ENCODE results near the gene RNGTT.

The RNGTT gene

GRCh38 chr6:88599571-88599970 is 363.8 kb downstream of the RNGTT start:
- DNase-seq (ENCODE audit: low read depth in 2 of 2): no peak

DNA sequence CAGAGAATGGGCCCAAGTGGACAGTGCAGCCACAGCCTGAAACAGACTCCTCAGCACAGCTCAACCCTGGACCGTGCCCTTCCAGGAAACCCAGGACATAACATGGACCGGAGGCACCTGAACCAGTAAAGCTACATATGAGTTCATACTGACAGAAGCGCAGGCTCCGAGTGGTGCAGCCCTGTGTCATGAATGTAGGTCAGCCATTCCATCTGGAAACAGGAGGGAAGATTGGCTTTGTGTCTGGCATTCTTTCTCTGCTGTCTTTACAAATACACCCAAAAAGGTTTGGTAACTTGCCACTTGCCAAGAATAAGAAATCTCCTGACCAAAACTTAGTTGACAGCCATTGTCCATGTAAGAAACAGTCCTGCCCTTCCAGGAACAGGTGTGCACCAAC is 366.6 kb downstream of the RNGTT start:
- DNase-seq (ENCODE audit: low read depth in 2 of 2): no peak

DNA sequence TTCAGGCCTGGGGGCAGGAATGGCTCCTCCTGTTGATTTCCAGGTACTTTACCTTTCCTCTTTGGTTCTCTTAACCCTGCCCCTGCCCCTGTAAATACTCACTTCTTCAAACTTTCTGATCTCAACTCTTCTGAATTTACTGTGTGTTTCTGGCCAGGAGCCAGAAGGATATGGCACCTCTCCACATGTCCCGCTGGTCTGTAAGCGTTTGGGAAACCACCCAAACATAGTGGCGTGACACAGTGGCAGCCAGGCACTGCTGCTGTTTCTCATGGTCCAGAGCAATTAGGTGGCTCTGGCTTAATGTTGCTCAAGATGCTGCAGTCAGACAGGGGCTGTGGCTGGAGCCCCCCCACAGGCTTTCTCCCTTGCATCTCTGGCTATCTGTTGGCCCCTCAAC is 374.5 kb downstream of the RNGTT start:
- DNase-seq (ENCODE audit: low read depth in 2 of 2): no peak

DNA sequence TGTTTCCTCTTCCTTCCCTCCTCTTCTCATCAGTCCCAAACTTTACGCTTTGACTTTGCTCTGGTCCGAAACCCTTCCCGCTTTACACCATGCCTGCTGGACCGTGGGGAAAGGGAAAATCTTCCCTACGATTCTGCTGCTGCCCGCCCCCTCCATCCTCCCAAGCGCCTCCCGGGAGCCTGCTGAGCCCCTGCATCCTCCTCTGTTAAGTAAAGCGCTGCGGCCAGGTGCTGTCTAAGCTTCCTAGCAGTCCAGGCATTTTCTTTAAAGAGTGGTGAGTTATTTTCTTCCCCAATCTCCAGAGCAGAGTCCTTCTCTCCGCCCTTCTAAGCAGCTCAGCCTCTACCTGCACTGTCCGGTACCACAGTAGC is 376.3 kb downstream of the RNGTT start:
- DNase-seq (ENCODE audit: low read depth in 2 of 2): no peak

- no peak for DNase-seq (ENCODE audit: low read depth in 2 of 2)
These were observed 376.9 kb downstream of the RNGTT start for GRCh38 chr6:88586371-88587149.

DNA sequence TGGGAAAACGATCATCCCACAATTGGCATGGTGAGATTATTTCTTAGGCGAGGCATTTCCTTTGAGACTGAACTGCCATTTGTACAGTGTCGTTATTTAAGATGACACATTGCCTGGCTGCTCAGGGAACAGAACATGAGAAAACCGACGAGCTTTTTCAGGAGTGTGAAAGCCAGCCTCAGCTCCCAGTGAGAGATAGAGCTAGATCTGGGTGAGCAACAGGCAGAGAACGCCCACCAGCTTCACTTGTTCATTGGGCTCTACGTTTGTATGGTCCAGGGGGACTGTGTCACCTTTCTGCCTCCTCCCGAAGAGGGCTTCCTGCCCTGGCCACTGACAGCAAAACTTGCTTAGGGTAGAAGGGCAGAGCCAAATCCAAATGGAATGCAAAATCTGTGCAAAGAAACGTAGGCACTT is 378.1 kb downstream of the RNGTT start:
- DNase-seq (ENCODE audit: low read depth in 2 of 2): no peak

DNA sequence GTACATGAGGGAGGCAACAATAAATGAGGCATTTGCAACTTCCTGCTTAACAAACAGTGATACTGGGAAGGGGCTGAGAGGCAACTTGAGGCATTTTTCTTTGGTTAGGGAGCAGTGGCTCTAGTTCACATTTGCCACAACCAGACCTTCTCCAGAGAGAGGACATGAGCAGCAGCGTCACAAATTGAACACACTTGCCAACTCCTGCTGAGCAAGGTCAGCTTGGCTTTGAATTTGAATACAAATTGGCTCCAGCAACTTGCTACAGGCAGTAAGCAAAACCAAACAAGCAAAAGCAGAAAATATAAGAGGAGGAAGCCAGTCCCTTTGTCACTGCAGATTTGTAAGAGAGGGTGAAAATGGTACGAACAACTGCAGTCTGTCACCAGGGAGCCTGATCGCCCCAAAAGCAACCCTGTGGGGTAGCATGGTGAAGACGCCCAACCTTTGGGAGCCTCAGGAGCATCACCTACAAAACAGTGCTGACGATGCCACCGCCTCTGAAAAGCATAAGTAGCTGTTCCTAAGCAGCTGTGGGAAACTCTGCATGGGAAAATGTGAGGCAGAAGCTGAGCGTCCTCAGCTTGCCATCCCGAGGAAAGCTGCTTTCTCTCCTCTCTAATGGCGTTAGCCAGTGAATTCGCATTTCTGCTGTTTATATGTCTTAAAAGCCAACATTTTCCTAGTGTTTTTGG is 378.7 kb downstream of the RNGTT start:
- no peak for DNase-seq (ENCODE audit: low read depth in 2 of 2)

DNA sequence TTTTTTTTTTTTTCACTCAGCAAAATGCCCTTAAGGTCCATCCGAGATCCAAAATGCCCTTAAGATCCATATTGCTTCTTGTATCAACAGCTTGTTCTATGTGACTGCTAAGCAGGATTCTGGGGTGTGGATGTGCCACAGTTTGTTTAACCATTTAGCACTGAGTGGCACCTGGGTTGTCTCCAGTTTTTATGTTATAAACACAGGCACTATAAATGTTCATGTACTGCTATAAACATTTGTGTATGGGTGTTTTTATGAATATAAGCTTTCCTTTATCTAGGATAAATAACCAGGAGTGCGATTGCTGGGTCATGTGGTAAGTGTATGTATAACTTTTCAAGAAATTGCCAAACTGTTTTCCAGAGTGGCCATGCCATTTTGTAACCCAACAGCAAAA is 386.0 kb downstream of the RNGTT start:
- no peak for DNase-seq (ENCODE audit: low read depth in 2 of 2)

DNA sequence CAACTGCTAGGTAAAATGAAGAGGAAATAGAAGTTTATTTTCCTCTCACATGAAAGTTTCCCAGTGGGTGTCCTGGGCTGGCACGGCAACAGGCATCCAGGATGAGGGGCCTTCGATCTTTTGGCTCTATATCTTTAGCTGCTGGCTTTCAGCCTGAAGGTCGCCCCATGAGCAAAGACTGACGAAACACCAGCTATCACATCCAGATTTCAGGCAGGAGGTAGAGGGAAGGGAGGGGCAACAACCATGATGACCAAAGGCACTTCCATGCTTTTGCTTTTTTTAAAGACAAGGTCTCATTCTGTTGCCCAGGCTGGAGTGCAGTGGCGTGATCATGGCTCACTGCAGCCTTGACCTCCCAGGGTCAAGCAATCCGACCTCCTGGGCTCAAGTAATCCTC is 387.9 kb downstream of the RNGTT start:
- DNase-seq (ENCODE audit: low read depth in 2 of 2): no peak

- DNase-seq (ENCODE audit: low read depth in 2 of 2): no peak
These were observed 388.8 kb downstream of the RNGTT start for GRCh38 chr6:88574651-88575050.

DNA sequence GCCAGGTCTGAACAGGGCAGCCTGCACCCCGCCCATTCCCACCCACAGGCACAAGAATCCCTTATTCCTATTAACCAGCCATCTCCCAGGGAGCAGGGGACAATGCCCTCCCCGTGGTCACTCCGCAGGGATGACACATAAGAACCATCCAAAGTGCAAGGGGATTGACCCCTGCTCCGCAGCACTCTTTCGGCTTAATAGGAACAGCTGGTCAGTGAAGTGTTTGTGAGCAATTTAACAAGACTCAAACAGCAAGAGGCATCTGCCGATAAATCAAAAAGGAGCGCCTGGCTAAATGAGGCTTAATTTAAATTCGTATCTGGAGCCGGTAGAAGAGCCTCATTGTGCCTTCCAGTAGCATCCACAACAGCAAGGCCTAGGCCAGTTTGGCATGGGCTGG is 389.4 kb downstream of the RNGTT start:
- DNase-seq (ENCODE audit: low read depth in 2 of 2): no peak

DNA sequence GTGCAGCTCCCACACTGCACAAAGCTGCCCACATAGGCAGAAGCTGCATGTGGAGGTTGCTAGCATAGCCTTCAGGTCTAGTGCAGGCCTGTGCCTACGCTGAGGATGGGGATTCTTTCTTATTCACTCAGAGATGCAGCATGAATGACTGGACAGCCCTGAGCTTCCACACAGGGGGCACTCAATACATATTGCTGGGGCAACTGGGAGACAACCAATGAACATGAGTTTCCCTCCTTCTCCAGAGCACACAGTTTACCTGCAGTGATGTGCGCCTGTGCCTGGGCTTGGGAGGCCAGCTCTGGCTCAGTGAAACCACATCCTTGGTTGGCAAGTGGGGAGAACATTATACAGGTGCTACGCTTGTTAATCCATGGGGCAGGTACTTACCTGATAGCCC is 389.9 kb downstream of the RNGTT start:
- DNase-seq (ENCODE audit: low read depth in 2 of 2): no peak

DNA sequence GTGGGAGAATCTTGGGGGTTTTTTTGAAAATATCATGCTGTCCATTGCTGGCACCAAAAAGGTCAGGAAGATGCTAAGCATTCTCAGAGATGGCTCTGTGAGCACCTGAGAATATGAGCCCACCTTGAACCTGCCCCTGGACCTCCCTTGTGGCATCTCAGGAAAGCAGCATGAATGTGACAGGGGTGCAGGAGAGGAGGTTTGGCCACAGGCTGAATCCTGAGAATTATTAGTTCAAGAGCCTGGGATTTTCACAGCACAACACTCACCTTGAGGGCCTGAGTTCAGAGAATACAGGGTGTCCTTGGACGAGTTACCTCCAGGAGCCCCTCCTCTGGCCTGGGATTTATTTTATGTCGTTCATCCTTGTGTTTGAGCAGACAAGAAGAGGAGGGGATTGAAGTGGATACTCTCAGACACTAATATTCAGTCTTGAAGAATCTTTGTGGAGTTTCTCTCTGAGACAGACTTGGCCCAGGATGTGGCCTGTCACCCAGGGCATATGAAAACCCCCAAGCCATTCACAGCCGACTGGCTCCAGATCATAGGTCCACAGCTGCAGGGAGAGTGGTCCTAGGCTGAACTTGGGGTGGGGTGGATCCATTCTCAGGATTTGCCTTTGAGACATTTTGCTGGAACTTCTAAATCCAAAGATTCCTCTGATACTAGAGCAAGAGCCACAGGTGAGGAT is 390.8 kb downstream of the RNGTT start:
- DNase-seq (ENCODE audit: low read depth in 2 of 2): no peak

DNA sequence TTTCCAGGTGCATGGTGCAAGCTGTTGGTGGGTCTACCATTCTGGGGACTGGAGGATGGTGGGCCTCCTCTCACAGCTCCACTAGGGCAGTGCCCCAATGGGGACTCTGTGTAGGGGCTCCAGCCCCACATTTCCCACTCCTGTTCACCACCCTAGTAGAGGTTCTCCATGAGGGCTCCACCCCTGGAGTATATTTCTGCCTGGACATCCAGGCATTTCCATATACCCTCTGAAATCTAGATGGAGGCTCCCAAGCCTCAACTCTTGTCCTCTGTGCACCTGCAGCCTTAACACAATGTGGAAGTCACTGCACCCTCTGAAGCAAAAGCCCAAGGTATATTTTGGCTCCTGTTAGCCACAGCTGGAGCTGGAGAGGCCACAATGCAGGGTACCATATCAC is 393.5 kb downstream of the RNGTT start:
- DNase-seq (ENCODE audit: low read depth in 2 of 2): no peak

DNA sequence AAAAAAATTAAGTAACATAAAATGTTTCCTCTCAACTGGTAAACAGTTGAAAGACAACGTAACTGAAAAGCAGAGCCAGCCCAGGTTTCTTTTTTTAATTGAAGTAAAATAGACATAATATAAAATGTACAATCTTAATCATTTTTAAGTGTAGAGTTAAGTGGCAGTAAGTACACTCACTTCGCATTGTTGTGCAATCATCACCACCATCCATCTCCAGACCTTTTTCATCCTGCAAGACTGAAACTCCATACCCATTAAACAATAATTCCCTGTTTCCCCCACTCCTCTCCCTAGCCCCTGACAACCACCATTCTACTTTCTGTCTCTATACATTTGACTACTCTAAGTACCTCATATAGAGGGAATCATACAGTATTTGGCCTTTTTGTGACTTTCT is 395.7 kb downstream of the RNGTT start:
- no peak for DNase-seq (ENCODE audit: low read depth in 2 of 2)

DNA sequence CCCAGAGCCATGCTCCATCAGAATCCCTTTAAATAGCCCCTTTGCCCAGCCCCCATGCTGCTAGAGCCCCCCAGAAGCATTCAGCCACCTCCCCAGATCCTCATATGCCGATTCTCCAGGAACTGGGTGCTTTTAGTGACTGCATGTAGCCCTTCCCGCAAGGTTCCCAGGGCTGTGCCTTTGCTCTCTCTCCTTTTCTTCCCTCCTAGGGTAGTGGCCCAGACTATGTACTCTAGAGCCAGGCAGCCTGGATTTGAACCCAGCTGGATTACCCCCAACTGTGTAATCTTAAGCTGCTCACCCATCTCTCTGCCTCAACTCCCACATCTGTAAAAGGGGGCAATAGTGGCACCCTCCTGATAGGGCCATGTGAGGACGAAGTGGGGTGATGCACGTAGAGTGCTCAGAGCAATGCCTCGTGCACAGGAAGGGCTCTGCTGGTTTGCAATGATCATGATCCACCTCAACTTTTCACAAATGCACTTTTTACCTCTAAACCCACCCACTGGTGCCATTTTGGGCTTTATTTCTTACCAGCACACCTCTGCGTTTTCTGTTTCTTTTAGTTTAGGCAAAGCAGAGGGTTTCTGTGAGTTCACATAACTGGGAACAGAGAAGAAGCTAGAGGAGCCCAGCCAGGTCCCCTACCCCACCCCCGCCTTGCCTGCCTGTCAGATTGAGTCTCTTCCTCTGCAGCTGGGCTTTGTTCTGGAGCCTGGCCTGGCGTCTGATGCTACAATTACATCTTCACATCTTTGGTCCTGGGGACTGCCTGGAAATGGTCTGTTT is 396.5 kb downstream of the RNGTT start:
- no peak for DNase-seq (ENCODE audit: low read depth in 2 of 2)

- DNase-seq (ENCODE audit: low read depth in 2 of 2): no peak
These were observed 397.6 kb downstream of the RNGTT start for GRCh38 chr6:88565836-88566235.

DNA sequence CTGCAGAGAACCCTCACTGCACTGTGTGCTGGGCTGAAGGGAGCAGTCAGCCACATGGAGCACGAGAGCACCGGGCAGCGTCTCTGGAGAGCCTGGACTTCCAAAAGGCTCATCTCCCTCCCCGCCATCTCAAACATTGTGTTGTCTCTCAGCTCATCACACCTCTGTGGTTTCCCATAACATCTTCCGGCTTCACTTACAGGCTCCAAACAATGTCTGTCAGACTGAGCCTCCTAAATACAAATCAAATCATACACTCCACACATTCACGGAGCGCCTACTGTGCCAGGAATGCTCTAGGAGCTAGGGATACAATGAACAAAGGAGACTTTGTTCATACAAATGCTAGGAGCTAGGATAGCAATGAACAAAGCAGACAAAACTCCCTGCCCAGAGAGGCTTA is 398.0 kb downstream of the RNGTT start:
- DNase-seq (ENCODE audit: low read depth in 2 of 2): no peak

GRCh38 chr6:88563277-88563625 is 400.2 kb downstream of the RNGTT start:
- DNase-seq (ENCODE audit: low read depth in 2 of 2): no peak

GRCh38 chr6:88562353-88563276 is 400.8 kb downstream of the RNGTT start:
- DNase-seq (ENCODE audit: low read depth in 2 of 2): no peak

DNA sequence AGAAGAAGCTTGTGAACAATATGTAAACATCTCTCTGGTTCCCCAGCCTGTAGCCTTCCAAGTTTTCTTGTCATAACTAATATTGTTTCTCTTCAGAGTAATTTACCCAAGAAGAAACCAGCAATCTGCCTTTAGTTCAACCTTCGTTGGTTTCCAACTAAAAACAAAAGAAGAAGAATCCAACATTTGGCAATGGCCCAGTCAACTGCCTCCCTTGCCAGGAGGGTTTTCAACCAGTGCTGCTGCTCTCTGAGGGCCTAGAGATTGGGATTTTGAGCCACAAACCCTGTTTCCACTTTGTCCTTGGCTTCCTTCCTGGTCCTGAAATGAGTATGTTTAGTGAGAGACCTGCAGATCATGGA is 401.5 kb downstream of the RNGTT start:
- DNase-seq (ENCODE audit: low read depth in 2 of 2): no peak
